GM18858 (cell line): Measurements from ENCODE around the gene SLC9A5.

Experiments
- ATAC-seq: cut with Tn5 transposase; IDR thresholded peaks from one replicate; pipeline ENCODE4 v1.9.1; 2021; ENCODE audit not compliant: unreplicated experiment

The SLC9A5 gene, protein sequence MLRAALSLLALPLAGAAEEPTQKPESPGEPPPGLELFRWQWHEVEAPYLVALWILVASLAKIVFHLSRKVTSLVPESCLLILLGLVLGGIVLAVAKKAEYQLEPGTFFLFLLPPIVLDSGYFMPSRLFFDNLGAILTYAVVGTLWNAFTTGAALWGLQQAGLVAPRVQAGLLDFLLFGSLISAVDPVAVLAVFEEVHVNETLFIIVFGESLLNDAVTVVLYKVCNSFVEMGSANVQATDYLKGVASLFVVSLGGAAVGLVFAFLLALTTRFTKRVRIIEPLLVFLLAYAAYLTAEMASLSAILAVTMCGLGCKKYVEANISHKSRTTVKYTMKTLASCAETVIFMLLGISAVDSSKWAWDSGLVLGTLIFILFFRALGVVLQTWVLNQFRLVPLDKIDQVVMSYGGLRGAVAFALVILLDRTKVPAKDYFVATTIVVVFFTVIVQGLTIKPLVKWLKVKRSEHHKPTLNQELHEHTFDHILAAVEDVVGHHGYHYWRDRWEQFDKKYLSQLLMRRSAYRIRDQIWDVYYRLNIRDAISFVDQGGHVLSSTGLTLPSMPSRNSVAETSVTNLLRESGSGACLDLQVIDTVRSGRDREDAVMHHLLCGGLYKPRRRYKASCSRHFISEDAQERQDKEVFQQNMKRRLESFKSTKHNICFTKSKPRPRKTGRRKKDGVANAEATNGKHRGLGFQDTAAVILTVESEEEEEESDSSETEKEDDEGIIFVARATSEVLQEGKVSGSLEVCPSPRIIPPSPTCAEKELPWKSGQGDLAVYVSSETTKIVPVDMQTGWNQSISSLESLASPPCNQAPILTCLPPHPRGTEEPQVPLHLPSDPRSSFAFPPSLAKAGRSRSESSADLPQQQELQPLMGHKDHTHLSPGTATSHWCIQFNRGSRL

GRCh38 chr16:67248401-67249177, at the start of gene SLC9A5:
Gene SLC9A5, plus strand, starts transcription at chr16:67248979. Its CDS starts 36 bp downstream, at chr16:67249015.
- ATAC-seq: no peak

GRCh38 chr16:67199011-67199807, 49.6 kb upstream of the SLC9A5 start, which contains the start of gene ELMO3:
Gene ELMO3, plus strand, starts transcription at chr16:67199131. Its CDS starts 196 bp downstream, at chr16:67199327.
- no peak for ATAC-seq

DNA sequence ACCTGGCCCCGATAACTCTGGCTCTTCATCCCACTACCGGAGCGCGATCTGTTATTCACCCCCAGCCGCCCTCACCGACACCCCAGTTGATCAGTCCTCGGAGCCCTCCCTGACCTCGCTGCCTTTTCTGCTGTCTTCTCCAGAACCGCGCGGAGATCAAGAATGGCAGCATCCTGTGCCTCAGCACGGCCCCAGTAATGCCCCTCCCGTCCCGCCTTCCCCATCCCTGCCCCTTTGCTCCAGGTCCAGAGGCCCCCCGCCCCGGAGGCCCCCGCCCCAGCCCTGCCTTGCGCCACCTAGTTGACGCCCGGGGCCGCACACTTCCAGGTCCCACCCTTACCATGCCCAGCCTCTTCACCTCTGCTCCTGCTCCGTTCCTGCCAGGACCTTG, 49.0 kb upstream of the SLC9A5 start:
- no peak for ATAC-seq

GRCh38 chr16:67200491-67200890, 48.3 kb upstream of the SLC9A5 start:
- no peak for ATAC-seq

GRCh38 chr16:67201411-67202345, 47.1 kb upstream of the SLC9A5 start:
- ATAC-seq: no peak

- ATAC-seq: no peak
These were observed 46.4 kb upstream of the SLC9A5 start for GRCh38 chr16:67202426-67202825.

GRCh38 chr16:67202956-67203493, 45.8 kb upstream of the SLC9A5 start:
- no peak for ATAC-seq

DNA sequence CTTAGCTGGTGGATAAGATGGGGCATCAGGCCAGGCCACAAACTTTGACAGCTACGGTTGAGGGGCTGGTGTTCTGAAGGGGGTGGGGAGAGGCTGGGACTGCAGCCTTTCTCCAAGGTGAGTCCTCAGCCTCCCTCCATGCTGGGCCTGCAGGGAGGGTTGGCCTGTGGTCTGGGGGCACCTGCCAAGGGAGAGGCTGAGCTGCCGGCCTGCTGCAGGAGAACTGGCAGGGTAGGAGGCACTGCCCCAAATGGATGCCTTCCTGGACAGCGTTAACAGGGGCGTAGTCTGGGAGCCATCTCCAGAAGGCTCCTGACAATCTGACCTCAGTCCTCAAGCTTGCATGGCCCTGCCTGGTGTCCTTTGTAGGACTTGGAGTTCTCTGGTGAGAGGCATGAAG, 44.7 kb upstream of the SLC9A5 start:
- ATAC-seq: no peak

- ATAC-seq: no peak
These were observed 42.5 kb upstream of the SLC9A5 start for GRCh38 chr16:67206129-67206837.

DNA sequence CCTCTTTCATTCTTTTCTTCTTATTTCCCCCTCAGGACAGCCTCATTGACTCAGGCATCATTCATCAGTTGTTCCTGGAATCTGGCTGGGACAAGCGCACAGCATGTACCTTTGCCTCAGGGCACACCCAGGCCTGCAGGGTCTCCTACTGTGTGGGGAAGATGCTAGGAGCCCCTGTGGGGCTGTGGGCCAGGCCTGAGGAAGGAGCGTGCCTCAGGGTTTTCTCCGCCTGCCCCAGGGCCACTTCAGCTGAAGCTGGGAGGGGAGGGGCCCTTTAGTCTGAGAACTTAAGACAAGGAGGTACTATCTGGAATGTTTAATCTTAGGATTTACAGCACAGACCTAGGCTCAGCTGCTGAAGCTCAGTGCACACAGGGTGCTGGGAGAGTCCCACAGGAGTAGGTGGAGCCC, 41.9 kb upstream of the SLC9A5 start:
- ATAC-seq: no peak

DNA sequence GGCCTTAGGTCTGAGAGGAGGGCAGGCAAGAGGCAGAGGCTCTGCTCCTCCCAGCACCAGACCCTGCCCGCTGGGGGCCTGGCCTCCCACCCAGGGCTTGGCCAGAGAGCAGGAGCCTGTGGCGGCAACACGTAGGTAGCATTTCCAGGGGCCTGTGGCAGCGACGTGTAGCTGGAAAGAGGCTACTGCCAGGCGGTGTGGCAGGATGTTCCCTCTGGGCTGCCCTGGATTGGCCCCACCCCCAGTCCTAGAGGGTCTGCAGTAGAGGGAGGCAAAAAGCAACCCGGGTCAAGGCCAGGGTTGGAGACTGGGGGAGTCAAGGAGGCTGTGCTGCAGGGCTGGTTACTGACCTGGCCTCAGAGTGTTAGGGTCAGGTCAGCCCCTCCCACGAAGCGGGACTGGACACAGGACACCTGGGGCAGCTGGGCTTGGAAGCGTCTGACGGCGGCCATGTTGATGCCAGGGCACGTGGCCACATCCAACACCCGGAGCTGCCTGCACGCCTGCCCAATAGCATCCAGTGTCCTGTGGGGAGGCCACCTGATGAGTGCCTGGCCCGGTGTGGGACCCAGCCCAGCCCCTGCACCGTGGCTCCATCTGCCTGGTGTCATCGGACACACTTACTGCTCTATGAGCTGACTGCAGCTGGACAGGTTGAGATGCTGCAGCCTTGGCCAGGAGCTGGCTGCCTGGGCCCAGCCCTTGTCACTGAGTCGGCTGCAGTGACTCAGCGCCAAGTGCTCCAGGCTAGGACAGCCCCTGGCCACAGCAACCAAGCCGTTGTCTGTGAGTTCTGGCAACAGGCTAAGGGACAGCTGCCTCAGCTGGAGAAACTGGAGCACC, 41.3 kb upstream of the SLC9A5 start:
- ATAC-seq: no peak

- no peak for ATAC-seq
These were observed 40.5 kb upstream of the SLC9A5 start for GRCh38 chr16:67208154-67208896.

DNA sequence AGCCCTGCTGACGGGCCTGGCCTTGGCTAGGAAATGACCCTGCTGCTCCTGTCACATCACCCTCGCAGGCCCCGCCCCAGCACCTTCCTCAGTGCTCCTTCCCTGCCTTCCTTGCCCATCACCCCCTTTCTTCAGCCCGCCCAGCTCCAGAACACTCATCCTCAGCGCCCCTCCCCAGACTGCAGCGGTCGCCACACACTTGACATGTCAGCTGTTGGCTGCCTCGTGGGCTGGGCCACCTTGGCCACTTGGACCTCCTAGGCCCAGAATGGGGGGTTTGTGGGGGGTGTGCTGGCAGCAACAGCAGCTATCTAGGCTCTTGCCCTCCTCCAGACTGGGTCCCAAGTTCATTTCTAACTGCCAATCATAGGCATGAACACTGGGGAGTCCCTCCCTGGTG, 39.2 kb upstream of the SLC9A5 start:
- ATAC-seq: no peak

GRCh38 chr16:67210069-67210937, 38.5 kb upstream of the SLC9A5 start:
- no peak for ATAC-seq

DNA sequence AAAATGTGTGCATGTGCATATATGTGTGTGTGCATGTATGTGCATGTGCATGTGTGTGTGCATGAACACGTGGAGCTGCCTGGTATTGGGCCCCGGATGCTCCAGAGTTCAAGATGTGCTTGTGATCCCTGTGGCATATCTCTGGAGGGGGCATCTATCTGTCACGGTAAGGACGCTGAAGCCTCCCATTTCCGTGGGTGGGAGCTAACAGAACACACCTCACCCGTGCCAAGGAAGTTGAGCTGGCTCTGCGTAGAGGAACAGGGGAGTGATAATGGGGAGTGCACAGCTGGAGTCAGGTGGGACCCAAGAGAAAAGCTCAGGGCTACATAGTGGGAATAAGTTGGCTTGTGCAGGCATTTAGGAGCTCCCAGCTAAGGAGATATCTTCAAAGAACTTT, 37.1 kb upstream of the SLC9A5 start:
- ATAC-seq: no peak

DNA sequence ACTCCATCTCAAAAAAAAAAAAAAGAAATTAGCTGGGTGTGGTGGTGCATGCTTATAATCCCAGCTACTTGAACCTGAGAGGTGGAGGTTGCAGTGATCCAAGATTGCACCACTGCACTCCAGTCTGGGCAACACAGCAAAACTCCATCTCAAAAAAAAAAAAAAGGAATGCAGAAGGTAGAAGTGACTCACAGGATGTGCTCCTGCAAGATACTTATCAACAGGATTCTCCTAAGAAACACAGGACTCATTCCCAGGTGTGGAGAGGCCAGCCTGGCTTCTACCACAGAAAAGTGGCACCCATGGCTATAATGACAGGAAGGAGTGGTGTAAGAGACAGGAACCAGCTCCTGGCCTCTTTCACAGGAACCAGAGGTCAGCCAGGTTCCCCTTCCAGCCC, 36.0 kb upstream of the SLC9A5 start:
- no peak for ATAC-seq
